NCI-H2196 (cell line): ENCODE measurements around the gene SEMA6B.
A peak's percentile ranks its signal among the peaks of the same experiment; 100 is the strongest.

Experiments
- DNase-seq: peaks from one replicate; lab custom pipeline; 2025; ENCODE audit not compliant: unreplicated experiment; lab: John Stamatoyannopoulos, UW

Gene SEMA6B

DNA sequence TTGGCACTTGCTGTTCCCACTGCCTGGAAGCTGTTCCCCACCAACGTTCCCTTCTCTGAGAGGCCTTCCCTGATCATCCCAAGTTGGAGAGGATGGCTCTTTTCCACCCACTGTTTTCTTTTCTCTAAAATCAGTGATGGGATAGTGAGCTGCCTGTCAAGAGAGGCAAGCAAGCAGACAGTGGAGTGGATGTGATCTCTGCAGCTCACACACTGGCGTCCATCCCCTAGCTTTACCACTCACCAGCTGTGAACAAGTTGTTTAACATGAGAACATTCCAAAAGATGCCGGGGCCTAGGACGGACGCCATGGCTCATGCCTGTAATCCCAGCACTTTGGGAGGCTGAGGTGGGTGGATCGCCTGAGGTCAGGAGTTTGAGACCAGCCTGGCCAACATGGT, 28.0 kb upstream of the SEMA6B start:
- DNase-seq = no peak

DNA sequence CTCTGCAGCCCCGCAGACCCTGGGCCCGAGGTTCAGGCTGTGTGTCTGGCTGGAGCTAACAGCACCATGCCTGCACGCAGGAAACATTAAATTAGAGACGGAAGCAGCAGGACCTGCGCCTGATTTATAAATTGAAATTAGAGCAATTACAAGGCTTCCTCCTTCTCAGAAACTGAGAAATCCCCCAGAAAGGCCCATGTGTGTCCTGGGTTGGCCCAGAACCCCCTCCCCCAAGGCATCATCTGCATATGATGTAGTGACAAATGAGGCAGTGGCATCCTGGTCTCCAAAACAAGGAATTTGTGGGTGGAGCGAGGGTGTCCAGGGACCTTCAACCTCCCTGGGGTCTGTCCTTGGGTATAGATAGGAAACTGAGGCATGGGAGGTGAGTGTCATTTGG, 27.2 kb upstream of the SEMA6B start:
- DNase-seq = no peak

DNA sequence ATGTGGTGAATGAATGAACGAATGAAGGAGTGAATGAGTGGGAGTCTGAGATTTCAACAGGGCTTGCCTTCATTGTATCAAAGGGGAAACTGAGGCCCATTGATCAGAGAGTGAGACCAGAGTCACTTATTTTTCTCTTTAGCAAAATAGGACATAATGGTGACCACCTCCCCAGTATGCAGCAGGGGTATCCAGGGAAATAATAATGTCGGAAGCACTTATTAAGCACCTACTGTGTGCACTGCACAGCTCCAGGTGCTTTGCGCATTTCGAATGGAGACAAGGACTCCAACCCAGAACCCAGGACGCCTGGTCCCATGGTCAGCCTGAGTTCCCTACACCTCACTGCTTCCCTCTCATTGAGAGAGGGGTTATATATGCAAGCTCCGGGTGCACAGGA, 26.8 kb upstream of the SEMA6B start:
- DNase-seq = no peak

DNA sequence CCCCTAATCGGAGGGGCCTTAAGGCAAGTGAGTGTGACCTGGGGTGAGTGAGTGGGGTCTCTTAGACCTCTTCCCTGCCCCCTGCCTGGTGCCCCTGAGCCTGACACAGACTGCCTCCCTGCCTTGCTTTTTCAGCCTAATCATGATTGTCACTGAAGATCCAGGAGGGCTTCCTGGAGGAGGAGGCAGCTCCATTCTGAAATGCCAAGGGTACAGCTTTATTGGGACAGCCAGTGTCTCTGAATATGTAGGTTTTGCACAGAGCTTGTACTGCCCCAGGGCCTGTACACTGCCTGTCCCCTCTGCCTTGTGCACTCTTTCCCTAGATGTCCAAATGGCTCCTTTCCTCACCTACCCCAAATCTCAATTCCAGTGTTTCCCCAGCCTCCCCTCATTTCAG, 26.1 kb upstream of the SEMA6B start:
- no peak for DNase-seq

DNA sequence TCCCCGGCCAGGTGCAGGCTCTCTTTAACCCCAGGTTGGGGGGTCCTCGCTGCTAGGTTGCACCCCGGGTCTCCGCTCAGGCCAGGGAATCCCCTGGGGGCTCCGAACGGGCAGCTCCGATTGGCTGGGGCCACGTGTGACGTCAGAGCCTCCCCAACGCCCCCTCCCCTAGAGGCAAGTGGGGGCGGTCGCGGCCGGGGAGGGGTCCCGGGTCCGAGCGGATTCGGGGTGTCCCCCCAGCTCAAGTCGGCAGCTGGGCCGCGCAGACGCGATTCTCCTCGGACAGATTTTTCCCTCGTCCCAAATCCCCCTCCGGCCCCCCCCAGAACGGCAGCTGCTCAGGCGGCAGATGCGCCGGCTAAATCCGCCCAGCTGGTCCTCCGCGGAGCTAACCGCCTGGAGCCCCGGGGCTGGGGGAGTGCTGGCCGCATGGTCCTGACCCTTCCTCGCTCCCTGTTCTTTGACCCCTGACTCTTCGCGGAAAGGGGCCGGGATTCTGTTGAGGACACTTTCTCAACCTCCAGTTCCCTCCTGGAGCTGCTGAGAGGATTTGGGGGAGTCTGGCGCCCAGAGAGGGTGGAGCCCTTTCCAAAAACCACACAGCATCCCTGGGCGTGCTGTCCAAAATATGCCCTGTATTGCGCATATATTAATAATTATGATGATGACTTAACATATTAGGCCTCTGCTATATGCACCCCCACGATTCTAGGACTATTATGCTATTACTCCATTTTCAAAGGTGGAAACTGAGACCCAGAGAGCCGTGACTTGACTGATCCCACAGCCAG, 25.4 kb upstream of the SEMA6B start:
- peak; percentile 42 for DNase-seq

DNA sequence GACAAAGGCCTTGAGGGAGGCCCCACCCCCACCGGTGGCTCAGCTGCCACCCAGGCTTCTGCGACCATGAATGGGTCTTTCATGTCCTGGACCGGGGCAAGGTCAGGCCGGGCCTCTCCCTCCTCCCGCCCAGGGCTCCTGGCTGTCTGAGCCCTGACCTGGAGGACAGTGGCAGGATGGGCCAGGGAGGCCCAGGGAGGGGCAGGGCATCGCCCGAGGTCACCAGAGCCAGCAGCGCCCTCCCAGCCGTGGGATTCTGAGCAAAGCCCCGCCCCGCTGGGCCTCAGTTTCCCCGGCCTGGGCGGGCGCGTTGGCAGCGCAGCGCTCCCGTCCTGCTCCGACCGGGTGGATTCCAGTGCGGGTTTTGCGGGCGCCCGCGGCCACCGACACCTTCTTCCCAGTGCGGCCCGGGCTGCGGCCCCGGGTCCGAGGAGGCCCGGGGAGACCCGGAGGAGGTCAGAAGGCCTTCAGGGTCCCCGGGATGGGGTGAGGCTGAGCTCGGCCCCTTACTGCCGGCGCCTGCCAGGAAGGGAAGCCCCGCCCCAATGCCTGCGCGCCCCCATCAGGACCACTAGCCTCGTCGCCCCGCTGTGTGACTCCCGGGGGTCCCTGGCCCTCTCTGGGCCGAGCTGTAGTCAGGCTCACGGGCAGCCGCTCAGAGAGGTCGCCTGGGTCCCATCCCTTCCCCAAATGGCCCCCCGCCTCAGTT, 24.6 kb upstream of the SEMA6B start:
- peak; percentile 35 for DNase-seq

DNA sequence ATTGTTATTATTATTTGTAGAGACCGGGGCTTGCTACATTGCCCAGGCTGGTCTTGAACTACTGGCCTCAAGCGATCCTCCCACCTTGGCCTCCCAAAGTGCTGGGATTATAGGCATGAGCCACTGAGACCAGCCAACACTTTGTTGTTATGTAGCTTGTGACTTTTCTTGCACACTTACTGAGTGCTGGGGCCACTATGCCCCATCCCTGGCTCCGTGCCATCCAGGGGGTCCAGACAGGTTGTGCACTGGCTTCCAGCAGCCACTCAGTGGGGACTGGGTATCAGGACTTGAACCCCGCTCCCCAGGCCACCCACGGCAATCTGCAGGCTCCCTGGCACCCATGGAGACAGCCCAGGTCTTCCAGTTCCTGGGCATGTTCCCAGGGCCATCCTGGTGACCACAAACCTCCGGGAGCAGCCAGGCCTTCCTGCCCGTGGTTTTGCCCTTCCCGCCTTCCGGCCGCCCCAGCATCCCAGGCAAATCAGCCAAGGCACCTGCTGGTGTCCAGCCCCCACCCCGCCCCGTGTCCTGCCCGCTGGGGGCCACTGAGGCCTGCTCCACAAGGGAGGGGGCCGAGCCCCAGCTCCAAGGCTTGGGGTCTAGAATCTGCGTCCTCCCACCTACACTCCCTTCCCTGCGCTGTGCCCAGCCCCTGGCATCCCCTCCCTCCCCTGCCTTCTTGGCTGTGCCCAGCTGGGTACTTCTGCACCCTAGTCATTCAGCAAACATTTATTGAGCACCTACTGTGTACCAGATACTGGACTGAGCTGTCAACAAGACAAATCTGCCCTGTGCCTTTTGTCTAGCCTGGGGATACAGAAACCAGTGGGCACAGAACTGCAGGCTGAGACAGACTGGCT, 23.7 kb upstream of the SEMA6B start:
- no peak for DNase-seq

DNA sequence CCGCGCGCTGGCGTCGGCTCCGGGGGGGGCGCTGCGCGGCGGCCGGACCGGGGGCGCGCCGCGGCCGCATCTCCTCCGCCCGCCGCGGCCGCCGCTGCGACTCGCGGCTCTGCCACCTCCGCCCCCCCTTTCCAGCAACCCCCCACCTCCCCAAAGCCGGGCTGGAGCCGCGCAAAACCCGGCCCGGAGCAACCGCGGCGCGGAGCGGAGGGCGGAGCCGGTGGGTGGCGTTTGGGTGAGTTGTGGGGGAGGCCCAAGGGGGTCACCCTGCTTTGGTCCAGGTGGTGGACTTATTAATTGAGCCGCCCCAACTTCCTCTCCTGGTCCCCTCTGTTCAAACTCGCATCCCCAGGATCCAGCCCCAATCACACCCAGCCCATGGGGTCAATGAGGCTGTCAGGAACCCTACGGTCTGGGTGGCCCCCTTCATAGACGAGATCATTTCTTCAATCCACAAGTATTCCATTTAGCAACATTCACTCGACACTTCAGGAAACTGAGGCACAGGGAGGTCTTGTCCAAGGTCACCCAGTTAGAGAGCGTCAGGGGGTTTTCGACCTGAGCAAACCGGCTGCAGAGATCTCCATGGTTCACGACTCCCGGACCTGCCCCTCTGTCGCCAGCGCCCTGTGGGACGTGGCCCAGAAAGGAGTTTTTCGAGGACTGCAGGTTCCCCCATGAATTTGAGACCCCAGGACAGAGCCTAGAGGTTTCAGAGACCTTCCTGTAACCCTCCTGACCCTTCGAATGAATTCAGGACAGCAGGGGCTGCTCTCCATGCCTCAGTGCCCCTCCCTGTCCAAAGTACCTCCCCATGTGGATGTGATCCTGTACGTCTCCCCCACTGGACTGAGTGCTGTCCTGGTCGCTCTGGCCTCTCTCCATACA, 22.4 kb upstream of the SEMA6B start:
- peak; percentile 62 for DNase-seq

DNA sequence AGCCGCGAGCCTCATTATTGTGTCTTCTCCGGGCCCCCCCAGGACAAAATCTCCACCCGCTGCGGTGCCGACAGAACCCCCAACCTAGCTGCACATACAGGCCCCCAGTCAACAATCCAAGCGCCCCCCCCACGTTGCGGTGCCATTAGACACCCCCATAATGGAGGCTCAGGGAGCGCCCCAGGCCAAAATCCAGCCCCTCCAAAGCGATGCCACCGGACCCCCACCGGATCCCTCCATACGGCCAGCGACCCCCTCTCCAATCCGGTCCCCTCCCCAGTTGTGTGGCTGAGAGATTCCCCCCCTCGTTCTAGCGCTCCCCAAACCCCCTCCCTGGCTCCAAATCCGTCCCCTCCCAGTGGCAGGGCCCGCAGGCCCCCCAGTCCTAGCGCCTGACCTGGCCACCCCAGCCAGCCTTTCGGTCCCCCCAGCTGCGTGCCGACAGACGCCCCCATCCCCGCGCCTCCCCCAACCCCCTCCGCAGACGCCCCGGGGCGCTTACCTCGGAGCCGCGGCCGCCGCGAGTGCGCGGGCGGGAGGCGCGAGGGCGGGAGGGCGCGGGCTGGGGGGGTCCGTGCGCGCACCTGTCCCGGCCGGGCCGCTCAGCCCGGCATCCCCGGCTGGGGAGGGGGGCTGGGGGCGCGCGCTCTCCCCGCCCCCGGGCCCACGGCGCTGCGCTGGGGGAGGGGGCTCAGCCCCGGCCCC, 21.6 kb upstream of the SEMA6B start:
- peak; percentile 37 for DNase-seq

DNA sequence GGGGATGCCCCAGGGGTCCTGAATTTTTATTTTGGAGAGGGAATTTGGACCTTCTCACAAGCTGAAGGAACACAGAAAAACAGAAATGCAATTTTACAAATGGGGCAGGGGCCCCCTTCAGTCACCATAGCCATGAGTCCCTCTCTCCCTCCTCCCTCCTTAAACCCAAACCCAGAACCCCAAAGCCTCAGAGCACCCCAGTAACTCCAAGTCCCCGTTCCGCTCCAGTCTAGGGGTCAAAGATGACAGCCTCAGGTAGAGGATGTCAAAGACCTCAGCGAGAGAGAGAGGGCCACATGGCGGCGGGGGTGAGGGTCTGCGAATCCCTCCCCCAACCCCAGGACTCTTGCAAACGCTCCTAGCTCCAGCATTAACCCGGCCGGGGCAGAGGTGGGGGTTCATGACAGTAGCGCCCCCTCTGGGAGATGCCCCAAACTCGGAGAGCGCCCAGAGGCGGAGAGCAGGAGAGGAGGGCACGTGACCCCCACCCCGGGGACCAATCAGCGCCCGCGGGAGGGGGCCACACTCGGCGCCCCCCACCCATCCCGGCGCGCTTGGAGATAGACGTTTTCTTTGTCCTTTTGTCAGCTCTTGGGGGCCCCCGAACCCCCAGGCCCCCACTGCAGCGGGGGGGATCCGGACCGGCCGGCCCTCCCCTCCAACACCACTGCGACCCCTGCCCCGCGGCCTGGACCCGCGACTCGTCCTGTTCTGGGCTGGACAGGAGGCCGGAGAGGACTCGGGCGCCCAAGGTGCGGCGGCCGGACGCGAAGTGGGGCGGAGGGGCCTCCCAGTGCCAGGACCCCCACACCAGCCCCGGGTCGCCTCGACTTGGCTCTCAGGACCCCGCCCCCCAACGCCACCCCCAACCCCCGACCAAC, 20.8 kb upstream of the SEMA6B start:
- DNase-seq = no peak

DNA sequence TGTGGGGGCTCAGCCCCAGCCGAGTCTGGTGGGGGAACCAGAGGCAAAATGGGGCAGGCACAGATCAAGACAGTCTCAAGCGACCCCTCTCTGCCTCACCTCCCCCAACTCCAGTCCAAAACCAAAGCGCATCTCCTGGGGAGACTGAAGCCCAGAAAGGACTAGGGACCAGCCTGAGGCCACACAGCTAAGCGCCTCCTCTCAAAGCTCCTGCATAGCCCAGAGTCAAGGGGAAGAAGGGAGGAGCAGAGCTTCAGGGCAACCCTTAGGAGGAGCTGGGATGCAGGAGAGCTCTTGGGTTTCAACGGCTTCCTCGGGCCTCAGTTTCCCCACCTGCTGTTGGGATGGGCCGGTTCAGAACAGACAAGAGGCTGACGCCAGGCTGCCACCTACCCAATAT, 19.9 kb upstream of the SEMA6B start:
- DNase-seq = no peak

DNA sequence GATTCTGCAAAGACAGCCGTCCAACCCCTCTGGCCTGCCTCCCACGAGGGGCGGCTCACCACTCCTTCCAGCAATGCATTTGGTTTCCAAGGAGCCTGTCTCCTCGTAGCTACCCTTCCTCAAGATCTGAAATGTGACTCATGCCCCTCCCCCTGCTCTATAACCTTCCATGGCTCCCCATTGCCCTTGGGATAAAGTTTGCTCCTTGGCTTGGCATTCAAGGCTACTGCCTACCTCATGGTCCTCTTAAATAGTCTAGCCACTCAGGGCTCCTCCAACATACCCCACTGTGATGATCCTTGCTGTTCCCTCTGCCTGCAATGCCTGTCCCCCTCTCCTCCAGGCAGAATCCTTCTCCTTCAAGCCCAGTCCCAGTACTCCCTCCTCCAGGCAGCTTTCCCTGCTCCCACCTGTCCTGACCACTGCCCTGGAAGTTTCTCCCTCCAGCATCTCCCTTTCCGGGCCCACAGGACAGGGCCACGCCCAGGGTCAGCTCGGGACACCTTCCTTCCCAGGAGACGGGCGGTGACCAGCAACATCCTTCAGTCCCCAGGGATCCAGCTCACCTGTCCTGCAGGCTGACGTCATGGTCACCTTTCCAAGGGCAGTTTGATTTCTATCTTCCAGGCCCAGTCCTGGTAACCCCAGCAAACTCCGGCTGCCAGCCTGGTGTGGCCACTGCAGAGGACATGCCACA, 19.2 kb upstream of the SEMA6B start:
- no peak for DNase-seq

DNA sequence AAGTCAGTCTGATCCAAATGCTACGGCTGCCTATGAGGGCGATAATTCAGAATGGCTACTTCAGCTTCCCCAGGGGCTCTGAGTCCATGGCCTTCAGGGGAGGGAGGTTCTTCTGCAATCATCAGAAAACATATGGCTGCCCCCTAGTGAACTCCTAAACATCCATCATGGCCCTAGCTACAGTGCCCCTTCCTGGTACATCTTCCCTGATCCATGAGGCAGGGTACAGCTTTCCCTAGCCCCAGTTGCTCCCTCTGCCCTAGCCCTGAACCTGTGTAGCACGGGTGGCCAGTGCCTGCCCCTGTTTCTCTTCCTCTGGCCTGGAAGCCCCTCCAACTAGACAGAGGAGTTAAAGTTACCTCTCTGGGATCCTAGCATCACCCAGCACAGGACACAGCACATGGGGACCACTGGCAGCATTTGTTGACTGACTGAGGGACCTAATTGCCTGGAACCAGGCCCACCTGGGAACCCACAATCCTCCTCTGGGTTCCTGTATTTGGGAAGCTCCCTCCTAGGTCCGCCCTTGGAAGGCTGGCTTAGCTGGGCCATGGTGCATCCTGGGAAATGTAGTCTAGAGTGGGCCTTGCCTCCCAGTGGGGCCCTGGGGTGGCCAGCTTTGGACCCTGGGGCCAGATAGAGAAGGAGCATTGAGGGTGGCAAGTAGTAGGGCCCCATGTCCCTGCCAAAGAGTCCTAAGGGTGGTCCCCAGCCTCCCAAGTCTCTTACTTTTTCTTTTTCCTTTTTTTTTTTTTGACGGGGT, 17.7 kb upstream of the SEMA6B start:
- peak; percentile 19 for DNase-seq

DNA sequence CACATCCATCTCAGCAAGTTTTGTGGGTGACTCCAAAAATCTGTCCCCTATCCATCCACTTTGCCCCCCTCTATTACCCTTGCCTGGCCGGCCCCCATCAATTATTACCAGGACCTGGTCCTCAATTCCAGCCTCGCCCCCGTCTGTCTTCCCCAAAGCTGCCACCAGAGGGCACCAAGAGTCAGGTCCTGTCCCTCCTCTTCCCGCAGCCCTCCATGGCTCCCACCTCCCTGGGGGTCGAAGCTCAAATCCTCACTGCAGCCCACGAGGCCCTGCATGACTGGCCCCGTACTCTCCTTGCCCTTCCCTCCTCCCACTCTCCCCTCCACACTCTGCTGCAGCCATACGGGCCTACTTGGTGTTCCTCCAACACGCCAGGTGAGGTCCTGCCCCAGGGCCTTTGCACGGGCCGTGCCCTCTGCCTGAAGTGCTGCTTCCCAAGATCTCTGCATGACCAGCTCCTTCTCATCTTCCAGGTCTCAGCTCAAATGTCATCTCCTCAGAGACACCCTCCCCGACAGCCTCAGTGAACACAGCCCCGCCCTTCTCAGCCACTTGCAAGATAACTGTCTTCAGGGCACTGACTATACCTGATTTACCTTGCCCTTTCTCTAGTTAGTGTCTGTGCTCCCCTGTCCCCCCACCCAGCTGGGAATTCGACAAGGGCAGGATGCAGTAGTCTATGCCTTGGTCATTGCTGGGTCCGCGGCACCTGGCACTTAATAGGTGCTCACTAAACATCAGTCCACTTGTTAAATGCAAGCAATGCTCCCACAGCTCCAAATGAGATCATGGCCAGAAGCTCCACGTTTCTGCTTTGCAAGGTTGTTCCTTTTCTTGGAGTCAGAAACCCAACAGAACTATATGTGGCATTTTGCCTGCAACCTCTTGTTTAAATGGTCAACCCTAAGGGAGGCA, 16.8 kb upstream of the SEMA6B start:
- DNase-seq = peak; percentile 41

DNA sequence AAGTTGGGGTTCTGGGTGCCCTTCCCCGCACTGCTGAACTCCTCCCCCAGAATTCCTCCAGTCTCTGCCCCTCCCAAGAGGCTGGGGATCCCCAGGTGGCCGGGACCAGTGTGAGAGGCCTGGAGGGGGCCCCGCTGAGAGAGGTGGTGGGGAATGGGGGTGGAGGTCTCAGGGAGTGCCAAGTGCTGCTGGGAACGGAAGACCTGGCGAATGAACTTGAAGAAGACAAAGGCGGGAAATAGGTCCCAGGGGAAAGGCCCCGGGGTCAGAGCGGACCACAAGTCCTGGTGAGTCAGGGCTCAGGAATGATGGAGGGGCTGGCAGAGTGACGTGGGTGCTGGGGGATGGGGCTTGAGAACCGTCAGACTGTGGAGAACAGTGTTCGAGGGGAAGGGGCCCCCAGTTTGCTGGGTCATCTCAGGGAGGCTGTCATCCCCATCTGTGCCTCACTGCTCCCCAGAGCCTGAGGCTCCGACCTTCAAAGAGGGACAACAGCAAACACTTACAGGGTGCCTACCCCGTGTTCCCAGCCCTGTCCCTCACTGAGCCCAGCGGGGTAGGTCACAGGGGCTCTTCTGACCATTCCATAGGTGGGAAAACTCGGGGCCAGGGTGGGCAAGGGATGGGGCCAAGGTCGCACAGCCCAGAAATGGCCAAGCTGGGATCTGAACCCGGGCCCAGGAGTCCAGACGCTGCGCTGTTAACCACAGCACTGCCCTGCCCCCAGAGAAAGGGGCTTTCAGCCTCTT, 16.0 kb upstream of the SEMA6B start:
- DNase-seq = no peak

DNA sequence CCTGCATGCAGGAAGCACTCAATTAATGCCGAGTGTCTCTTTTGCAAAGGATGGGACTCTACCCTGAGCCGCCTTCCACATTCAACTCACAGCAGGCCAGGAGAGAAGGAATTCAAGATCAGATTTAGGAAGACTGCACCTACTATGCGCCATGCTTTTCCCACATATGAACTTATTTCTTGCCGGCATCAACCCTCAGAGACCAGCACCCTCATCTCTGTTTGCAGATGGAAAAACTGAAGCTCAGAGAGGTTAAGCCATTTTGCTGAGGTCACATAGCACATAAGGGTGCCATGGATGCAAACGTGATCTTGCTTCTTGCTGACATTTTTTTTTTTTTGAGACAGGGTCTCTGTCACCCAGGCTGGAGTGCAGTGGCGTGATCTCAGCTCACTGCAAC, 14.2 kb upstream of the SEMA6B start:
- DNase-seq = no peak
